ENCODE results near the gene WDFY4. TPM values are rescaled to one million over a fixed set of nuclear protein-coding genes. Genes with fewer than 3 reads are reported as not detected.

Gene WDFY4
- total and polyA plus RNA-seq, 2 experiments from 2014 or later = 0.14 TPM; not detected in 1

- ATAC-seq (no peak), DNase-seq (ENCODE audit: low spot score) (no peak)
- H3K9me2 ChIP-seq (ENCODE audit: insufficient read depth) = peaks cover under 1% of the 10 kb centered on the region; the same call in 1 of the 2 replicates
- H3K27me3 Mint-ChIP-seq (ENCODE audit: insufficient read depth, low read depth, poor library complexity) = peaks cover 3% of the 10 kb centered on the region
- H3K4me3 ChIP-seq = no peak overlapping the region
- no peak overlapping the region for H3K4me3 Mint-ChIP-seq
- H3K36me3 ChIP-seq (ENCODE audit: insufficient read depth) = no peaks in the 10 kb centered on the region
- H3F3A ChIP-seq (replicated peaks; ENCODE audit: low read depth) = no peaks in the 10 kb centered on the region
- H2AFZ ChIP-seq = no peak overlapping the region
- H3K36me3 Mint-ChIP-seq (ENCODE audit: low read depth) = no peaks in the 10 kb centered on the region
- no peak overlapping the region for H3K4me2 ChIP-seq
- H3K27ac Mint-ChIP-seq = no peak overlapping the region
- H3K4me1 Mint-ChIP-seq = peaks cover 6% of the 10 kb centered on the region; the same call in 2 of the 3 replicates
- TF ChIP-seq ZNF331 (CRISPR knock-in tag; IDR thresholded peaks at IDR 0.05; ENCODE audit: low read depth) (no peak), CREB1 (CRISPR knock-in tag; IDR thresholded peaks at IDR 0.05; ENCODE audit: low read depth) (no peak), REST (IDR thresholded peaks at IDR 0.05; ENCODE audit: unreplicated experiment) (no peak)
- TF ChIP-seq, protein P1, sequence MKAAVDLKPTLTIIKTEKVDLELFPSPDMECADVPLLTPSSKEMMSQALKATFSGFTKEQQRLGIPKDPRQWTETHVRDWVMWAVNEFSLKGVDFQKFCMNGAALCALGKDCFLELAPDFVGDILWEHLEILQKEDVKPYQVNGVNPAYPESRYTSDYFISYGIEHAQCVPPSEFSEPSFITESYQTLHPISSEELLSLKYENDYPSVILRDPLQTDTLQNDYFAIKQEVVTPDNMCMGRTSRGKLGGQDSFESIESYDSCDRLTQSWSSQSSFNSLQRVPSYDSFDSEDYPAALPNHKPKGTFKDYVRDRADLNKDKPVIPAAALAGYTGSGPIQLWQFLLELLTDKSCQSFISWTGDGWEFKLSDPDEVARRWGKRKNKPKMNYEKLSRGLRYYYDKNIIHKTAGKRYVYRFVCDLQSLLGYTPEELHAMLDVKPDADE (IDR thresholded peaks at IDR 0.05) = no peak
- H3K27me3 ChIP-seq (ENCODE audit: insufficient read depth) = no peaks in the 10 kb centered on the region
- no peaks in the 10 kb centered on the region for H3K79me2 ChIP-seq (replicated peaks; ENCODE audit: insufficient read depth)
- H3K4me1 ChIP-seq (ENCODE audit: insufficient read depth) = no peaks in the 10 kb centered on the region
- no peaks in the 10 kb centered on the region for H3K9me3 Mint-ChIP-seq
- H3K27ac ChIP-seq (ENCODE audit: low read depth) = no peak overlapping the region
- no peaks in the 10 kb centered on the region; the same call in 1 of the 2 replicates for H4K20me1 ChIP-seq (replicated peaks; ENCODE audit: insufficient read depth)
Observed at GRCh38 chr10:48884179-48885045, 199.7 kb downstream of the WDFY4 start.

DNA sequence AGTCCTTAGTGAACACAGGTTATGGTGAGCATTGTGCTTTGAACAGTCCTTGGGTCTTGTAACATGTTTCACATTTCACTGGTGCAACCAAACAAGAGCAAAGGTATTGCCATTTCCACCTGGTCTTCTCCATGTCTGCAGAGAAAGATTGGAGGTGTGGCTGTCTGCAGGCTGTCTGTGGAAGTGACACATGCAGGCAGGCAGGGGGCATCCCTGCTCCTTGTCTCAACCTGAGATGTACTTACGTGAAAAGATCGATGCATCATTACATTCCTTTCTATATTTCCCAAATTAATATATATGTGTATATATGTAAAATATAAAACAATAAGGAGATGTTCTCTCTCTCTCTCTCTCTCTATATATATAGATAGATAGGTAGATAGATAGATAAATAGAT is 200.7 kb downstream of the WDFY4 start:
- Histone ChIP-seq H3K79me2 (replicated peaks; ENCODE audit: insufficient read depth) (no peaks in the 10 kb centered on the region), H3K9me2 (ENCODE audit: insufficient read depth) (peaks cover 5% of the 10 kb centered on the region; the same call in 1 of the 2 replicates), H3F3A (replicated peaks; ENCODE audit: low read depth) (no peaks in the 10 kb centered on the region), H2AFZ (no peak overlapping the region), H3K36me3 (ENCODE audit: insufficient read depth) (no peaks in the 10 kb centered on the region), H4K20me1 (replicated peaks; ENCODE audit: insufficient read depth) (no peaks in the 10 kb centered on the region; the same call in 1 of the 2 replicates), H3K4me1 (ENCODE audit: insufficient read depth) (no peaks in the 10 kb centered on the region), H3K27ac (ENCODE audit: low read depth) (no peak overlapping the region), H3K27me3 (ENCODE audit: insufficient read depth) (no peaks in the 10 kb centered on the region), H3K4me3 (no peak overlapping the region), H3K4me2 (no peak overlapping the region)
- Mint-ChIP-seq H3K9me3 (no peaks in the 10 kb centered on the region), H3K27ac (no peak overlapping the region), H3K4me3 (no peak overlapping the region), H3K27me3 (ENCODE audit: insufficient read depth, low read depth, poor library complexity) (peaks cover 3% of the 10 kb centered on the region), H3K4me1 (peaks cover under 1% of the 10 kb centered on the region; the same call in 2 of the 3 replicates), H3K36me3 (ENCODE audit: low read depth) (no peaks in the 10 kb centered on the region)
- ATAC-seq (peak; percentile 64), DNase-seq (ENCODE audit: low spot score) (peak; percentile 43)
- TF ChIP-seq CTCF (conservative IDR thresholded peaks at IDR 0.05; ENCODE audit: low read depth in 2 of 2) (peak; percentile 46 to 77), JUNB (IDR thresholded peaks at IDR 0.05; ENCODE audit: unreplicated experiment) (no peak)
